Sigmoid colon (tissue), 4 donors: ENCODE measurements around the gene SPOCK1.

ENCODE experiments used
- CTCF ChIP-seq, 4 experiments: fragments of 450-650 bp in 3 of 4; fragments of 200-600 bp in 1 of 4; IDR thresholded peaks; one replicate each; pipeline ENCODE4 v1.5.1; 2016 to 2019; ENCODE audit warnings: antibody characterized with exemption in 4 of 4, mild to moderate bottlenecking in 3 of 4, moderate library complexity in 2 of 4
- EP300 ChIP-seq, 4 donors: sonication (generic); formaldehyde crosslinking; IDR thresholded peaks; one replicate each; pipeline ENCODE4 v1.6.1; 2017; ENCODE audit warnings: antibody characterized with exemption in 4 of 4
- POLR2AphosphoS5 ChIP-seq, 4 donors: sonication (generic); formaldehyde crosslinking; IDR thresholded peaks; one replicate each; pipeline ENCODE4 v1.6.1; 2017; ENCODE audit warnings: antibody characterized with exemption in 4 of 4

GRCh38 chr5:137128012-137128411, 371.1 kb downstream of the SPOCK1 start:
- TF ChIP-seq POLR2AphosphoS5 (IDR thresholded peaks at IDR 0.05), result no peak
- TF ChIP-seq EP300 (IDR thresholded peaks at IDR 0.05), result no peak
- no peak for TF ChIP-seq CTCF (IDR thresholded peaks at IDR 0.05)
